GM12875 (cell line): ENCODE data around the gene IGFLR1.

ENCODE experiments used
- H3K4me3 ChIP-seq: one replicate; pipeline ENCODE4 v1.5.1; 2011; ENCODE audit warnings: low read depth, low read length, control low read depth
- TF ChIP-seq, protein P1 (sequence below): IDR thresholded peaks from 2 replicates; pipeline ENCODE4 v1.5.1; 2011; ENCODE audit warnings: low read depth, mild to moderate bottlenecking, control low read depth, inconsistent platforms, low read length, moderate library complexity, borderline replicate concordance; ENCODE audit not compliant: insufficient read depth

Gene IGFLR1

DNA sequence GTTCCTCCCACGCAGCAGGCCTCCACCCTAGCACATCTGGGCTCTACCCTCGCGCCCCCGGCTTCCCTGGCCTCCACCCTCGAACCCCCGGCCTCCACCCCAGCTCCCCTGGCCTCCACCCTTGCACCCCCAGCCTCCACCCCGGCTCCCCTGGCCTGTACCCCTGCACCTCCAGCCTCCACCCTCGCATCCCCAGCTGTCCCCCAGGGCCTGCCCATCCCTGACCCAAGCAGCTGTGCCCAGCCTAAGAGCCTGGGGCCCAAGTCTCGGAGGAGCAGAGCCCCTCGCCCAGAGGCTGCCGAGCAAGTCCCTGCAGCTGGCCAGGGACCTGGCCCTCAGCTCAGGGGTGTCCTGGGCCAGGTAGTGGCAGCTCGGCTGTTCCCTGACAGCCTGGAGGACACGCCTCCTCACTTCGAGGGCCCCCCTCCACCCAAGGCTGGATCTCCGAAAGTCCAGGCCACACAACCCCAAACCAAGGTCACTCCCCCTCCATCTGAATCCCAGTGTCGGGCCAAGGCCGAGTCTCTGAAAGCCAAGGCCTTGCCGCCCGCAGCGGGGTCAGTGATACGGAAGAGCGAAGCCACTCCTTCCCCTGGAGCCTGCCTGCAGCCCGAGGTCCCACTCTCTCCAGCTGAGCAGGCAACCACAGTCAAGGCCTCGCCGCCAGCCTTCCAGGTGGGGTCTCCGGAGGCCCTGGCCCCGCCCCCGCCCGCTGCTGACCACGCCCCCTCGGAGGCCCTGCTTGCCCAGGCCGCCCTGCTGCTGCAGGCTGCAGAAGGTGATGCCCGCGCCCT, 25.2 kb upstream of the IGFLR1 start:
- TF ChIP-seq, protein P1, sequence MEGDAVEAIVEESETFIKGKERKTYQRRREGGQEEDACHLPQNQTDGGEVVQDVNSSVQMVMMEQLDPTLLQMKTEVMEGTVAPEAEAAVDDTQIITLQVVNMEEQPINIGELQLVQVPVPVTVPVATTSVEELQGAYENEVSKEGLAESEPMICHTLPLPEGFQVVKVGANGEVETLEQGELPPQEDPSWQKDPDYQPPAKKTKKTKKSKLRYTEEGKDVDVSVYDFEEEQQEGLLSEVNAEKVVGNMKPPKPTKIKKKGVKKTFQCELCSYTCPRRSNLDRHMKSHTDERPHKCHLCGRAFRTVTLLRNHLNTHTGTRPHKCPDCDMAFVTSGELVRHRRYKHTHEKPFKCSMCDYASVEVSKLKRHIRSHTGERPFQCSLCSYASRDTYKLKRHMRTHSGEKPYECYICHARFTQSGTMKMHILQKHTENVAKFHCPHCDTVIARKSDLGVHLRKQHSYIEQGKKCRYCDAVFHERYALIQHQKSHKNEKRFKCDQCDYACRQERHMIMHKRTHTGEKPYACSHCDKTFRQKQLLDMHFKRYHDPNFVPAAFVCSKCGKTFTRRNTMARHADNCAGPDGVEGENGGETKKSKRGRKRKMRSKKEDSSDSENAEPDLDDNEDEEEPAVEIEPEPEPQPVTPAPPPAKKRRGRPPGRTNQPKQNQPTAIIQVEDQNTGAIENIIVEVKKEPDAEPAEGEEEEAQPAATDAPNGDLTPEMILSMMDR = no peak
- no peak overlapping the region for H3K4me3 ChIP-seq

GRCh38 chr19:35766571-35767104, 24.4 kb upstream of the IGFLR1 start:
- TF ChIP-seq, protein P1 = no peak
- H3K4me3 ChIP-seq = no peak overlapping the region

DNA sequence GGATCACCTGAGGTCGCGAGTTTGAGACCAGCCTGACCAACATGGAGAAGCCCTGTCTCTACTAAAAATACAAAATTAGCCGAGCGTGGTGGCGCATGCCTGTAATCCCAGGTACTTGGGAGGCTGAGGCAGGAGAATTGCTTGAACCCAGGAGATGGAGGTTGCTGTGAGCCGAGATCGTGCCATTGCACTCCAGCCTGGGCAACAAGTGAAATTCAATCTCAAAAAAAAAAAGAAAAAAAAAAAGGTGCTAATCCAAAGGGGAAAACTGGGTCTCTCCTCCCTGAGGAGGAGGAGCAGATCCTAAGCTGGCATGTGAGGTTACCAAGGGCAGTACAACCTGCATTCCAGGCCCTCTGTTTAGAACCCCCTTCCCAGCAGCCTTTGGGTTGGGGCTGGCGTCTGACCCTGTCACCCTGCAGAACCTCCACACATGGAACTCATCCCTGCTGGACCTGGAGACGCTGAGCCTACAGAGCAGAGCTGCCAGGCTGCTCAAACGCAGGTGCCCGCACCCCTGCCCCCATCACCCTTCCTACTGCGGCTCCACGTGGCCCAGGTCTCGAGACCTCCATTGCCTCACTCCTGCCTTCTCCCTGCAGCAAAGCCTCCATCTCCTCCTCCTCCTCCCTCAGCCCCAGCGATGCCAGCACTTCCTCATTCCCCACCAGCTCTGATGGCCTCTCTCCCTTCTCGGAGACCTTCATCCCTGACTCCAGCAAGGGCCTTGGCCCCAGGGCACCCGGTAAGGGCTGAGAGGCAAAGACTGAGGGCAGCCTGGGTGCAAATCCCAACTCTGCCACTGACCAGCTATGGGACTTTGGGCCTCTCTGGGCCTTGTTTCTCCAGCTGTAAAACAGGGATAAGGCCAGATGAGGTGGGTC, 22.4 kb upstream of the IGFLR1 start:
- H3K4me3 ChIP-seq = no peak overlapping the region
- TF ChIP-seq, protein P1 = no peak

DNA sequence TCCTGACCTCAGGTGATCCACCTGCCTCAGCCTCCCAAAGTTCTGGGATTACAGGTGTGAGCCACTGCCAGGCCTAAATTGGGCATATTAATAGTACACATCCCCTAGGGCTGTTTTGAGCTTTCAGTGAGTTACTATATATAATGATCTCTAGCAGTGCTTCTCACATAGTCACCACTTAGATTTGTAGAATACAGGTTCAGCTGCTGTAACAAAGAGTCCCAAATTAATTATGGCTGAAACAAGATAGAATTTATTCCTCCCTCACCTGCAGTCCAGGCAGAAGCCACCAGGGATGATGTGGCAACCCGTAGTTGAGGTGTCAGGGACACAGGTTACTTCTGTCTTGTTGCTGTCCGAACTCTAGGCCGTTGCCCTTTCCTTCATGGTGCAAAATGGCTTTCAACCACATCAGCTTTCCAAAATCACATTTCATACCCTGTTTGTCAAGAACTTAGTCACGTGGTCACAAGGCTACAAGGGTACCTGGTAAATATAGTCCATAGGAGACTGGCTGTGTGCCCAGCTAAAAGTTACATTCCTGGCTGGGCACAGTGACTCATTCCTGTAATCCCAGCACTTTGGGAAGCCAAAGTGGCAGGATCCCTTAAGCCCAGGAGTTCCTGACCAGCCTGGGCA, 18.6 kb upstream of the IGFLR1 start:
- TF ChIP-seq, protein P1 = no peak
- H3K4me3 ChIP-seq = no peak overlapping the region

DNA sequence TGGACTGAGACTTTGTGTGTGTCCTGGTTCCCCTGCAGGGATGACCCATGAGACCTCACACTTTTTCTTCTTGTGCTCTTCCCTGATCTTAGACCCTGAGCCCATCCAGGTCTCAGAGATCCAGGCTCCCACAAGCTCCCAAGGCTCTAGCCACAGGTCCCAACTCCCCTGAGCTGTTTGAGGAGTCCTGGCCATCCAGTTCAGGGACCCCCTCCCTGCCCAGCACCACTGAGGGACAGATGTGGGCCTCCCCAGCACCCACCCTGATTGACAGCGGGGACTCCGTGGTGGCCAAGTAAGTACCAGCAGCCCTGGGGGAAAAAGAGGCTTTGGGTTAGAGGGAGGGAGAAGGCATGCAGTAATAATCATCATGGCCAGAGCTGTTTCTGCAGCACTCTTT, 17.4 kb upstream of the IGFLR1 start:
- no peak overlapping the region for H3K4me3 ChIP-seq
- TF ChIP-seq, protein P1 = no peak

- peak within 1 kb of the TSS; percentile 90 for H3K4me3 ChIP-seq
- TF ChIP-seq, protein P1 = no peak
Observed at GRCh38 chr19:35757749-35758608, 15.7 kb upstream of the IGFLR1 start, which contains the start of gene PROSER3. PROSER3 (plus strand) TSS chr19:35758176; CDS start chr19:35758216, 40 bp downstream.
